Measurements from ENCODE around the gene TSPAN16. TPM values are rescaled to one million over a fixed set of nuclear protein-coding genes. Genes with fewer than 3 reads are reported as not detected.

TSPAN16 gene
- polyA plus RNA-seq, 1 experiment, result not detected

DNA sequence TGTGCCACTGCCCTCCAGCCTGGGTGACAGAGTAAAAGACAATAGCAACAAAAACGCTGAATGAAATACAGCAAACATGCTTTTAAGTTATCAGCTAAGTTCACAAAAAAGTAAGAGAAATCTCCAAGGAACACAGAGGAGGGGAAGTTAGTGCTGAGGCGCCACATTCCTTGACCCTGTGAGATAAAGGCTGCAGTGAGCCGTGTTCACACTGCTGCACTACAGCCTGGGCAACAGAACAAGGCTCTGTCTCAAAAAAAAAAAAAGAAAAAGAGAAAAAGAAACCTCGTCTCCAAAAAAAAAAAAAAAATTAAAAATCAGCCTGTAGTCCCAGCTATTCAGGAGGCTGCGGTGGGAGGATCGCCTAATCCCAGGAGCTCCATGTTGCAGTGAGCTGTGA is 17.3 kb upstream of the TSPAN16 start:
- no peak overlapping the region for H3K4me3 ChIP-seq (ENCODE audit: low read depth, low read length)
- CTCF ChIA-PET, result interaction anchor here (1.0 to 1.6 kb wide), 3 partner anchors 10 to 15 kb away, joined by 3 to 8 read pairs (median 4); no protein-coding TSS in a partner anchor
- POLR2A ChIA-PET, result interaction anchor here (0.6 kb wide), 2 partner anchors 23 to 110 kb away, joined by 7 to 9 read pairs; no protein-coding TSS in a partner anchor
- TF ChIP-seq, protein P1, sequence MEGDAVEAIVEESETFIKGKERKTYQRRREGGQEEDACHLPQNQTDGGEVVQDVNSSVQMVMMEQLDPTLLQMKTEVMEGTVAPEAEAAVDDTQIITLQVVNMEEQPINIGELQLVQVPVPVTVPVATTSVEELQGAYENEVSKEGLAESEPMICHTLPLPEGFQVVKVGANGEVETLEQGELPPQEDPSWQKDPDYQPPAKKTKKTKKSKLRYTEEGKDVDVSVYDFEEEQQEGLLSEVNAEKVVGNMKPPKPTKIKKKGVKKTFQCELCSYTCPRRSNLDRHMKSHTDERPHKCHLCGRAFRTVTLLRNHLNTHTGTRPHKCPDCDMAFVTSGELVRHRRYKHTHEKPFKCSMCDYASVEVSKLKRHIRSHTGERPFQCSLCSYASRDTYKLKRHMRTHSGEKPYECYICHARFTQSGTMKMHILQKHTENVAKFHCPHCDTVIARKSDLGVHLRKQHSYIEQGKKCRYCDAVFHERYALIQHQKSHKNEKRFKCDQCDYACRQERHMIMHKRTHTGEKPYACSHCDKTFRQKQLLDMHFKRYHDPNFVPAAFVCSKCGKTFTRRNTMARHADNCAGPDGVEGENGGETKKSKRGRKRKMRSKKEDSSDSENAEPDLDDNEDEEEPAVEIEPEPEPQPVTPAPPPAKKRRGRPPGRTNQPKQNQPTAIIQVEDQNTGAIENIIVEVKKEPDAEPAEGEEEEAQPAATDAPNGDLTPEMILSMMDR (IDR thresholded peaks at IDR 0.05; ENCODE audit: insufficient read depth, low read depth, low read length), result no peak
- peaks cover 4% of the 10 kb centered on the region; the same call in 1 of the 2 replicates for H3K27me3 ChIP-seq (ENCODE audit: control insufficient read depth, insufficient read depth, low read length)
- no peaks in the 10 kb centered on the region for H3K36me3 ChIP-seq (ENCODE audit: control insufficient read depth, insufficient read depth, low read length)
- no peak for DNase-seq (ENCODE audit: low read depth)

DNA sequence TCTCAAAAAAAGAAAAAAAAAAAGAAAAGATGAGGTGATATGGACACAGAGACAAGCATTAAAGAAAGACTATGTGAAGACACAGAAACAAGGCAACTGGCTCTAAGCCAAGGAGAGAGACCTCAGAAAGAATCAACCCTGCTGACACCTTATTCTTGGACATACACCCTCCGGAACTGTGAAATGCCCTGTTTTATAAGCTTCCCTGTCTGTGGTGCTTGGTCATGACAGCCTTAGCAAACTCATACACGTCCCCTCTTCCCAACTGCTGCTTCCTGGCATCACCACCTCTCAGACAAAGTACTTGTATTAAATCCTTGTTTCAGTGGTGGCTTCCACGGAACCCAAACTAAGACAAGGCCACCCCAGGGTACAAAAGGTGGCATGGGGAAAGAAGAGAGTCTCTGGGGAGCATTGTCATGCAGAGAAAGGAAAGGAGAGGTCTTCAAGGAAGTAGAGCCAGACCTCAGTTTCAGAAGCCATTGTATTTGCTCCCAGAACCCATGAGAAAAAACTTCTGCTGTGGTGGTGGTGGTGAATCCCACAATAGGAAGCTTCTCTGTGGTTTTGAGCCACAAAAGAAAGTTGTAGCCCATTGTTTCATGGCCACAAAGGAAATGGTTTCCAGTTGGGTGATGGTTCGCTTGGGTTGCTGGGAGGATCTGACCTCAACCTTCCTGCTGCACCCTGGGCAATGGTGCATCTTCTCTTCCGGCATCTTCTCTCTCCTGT is 16.3 kb upstream of the TSPAN16 start:
- TF ChIP-seq, protein P1 (IDR thresholded peaks at IDR 0.05; ENCODE audit: insufficient read depth, low read depth, low read length), result no peak
- Histone ChIP-seq H3K4me3 (ENCODE audit: low read depth, low read length) (no peak overlapping the region), H3K36me3 (ENCODE audit: control insufficient read depth, insufficient read depth, low read length) (no peaks in the 10 kb centered on the region), H3K27me3 (ENCODE audit: control insufficient read depth, insufficient read depth, low read length) (peaks cover 4% of the 10 kb centered on the region; the same call in 1 of the 2 replicates)
- CTCF ChIA-PET, result interaction anchor here (0.9 to 1.6 kb wide), 3 partner anchors 9 to 76 kb away, joined by 3 to 8 read pairs (median 3); no protein-coding TSS in a partner anchor
- DNase-seq (ENCODE audit: low read depth), result no peak
- POLR2A ChIA-PET, result no interaction called here

DNA sequence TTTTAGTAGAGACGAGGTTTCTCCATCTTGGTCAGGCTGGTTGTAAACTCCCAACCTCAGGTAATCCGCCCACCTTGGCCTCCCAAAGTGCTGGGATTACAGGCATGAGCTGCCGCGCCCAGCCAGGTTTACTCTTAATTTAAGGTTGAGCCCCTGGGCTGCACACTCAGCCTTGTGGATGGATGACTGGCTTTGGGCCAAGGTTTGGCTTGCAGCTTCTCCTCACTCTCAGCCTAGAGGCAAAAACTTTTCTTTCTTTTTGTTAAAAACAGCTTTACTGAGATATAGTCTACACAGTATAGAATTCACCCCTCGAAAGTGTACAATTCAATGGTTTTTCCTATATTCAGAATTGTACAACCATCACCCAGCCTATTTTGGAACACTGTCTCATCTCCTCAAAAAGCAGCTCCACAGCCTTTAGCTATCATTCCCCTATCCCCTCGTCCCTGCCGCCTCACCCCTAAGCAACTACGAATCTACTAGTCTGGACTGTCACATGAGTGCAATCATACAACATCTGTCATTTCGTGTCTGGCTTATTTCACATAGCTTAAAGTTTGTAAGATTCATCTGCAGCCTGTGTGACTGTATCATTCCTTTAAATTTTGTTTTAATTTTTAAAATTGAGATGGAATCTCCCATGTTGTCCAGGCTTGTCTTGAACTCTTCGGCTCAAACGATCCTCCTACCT is 14.5 kb upstream of the TSPAN16 start:
- TF ChIP-seq, protein P1 (IDR thresholded peaks at IDR 0.05; ENCODE audit: insufficient read depth, low read depth, low read length), result no peak
- H3K27me3 ChIP-seq (ENCODE audit: control insufficient read depth, insufficient read depth, low read length), result peaks cover 4% of the 10 kb centered on the region; the same call in 1 of the 2 replicates
- ChIA-PET CTCF (interaction anchor here (1.1 kb wide), 1 partner anchor 201 kb away, joined by 3 read pairs; no protein-coding TSS in a partner anchor), POLR2A (no interaction called here)
- no peak for DNase-seq (ENCODE audit: low read depth)
- H3K4me3 ChIP-seq (ENCODE audit: low read depth, low read length), result no peak overlapping the region
- H3K36me3 ChIP-seq (ENCODE audit: control insufficient read depth, insufficient read depth, low read length), result no peaks in the 10 kb centered on the region

DNA sequence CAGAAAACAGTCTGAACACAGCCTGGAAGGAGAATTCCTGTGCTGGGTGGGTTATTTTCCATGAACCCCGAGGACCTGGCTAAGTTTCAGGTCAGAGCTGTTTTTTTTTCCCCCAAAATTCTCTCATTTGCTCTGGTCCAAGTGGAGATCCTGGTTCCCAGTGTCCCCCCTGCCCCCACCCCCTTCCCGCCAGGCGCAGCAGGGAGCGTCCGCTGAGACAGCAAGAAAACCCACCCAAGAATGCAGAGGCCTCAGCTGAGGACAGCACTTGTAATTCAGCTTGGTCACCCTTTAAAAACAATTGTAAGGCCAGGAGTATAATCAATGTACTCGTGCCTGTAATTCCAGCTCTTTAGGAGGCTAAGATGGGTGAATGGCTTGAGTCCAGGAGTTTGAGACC is 11.4 kb upstream of the TSPAN16 start:
- ChIA-PET POLR2A (interaction anchor here (0.6 kb wide), 1 partner anchor 212 kb away, joined by 4 read pairs; no protein-coding TSS in a partner anchor), CTCF (interaction anchor here (1.2 to 1.8 kb wide), 2 partner anchors 12 to 158 kb away, joined by 3 to 6 read pairs; partner anchors contain the start of gene TSPAN16)
- no peak overlapping the region for H3K4me3 ChIP-seq (ENCODE audit: low read depth, low read length)
- TF ChIP-seq, protein P1 (IDR thresholded peaks at IDR 0.05; ENCODE audit: insufficient read depth, low read depth, low read length), result no peak
- DNase-seq (ENCODE audit: low read depth), result no peak
- H3K27me3 ChIP-seq (ENCODE audit: control insufficient read depth, insufficient read depth, low read length), result peaks cover 3% of the 10 kb centered on the region; the same call in 1 of the 2 replicates
- no peaks in the 10 kb centered on the region for H3K36me3 ChIP-seq (ENCODE audit: control insufficient read depth, insufficient read depth, low read length)

Measured in BJ (cell line).